ENCODE measurements around the gene SPIRE2.
"Not testable (repeated sequence)": the region's sequence is repeated elsewhere in the genome, so short reads cannot be mapped to it uniquely, and the experiment has no call there.

SPIRE2 gene

DNA sequence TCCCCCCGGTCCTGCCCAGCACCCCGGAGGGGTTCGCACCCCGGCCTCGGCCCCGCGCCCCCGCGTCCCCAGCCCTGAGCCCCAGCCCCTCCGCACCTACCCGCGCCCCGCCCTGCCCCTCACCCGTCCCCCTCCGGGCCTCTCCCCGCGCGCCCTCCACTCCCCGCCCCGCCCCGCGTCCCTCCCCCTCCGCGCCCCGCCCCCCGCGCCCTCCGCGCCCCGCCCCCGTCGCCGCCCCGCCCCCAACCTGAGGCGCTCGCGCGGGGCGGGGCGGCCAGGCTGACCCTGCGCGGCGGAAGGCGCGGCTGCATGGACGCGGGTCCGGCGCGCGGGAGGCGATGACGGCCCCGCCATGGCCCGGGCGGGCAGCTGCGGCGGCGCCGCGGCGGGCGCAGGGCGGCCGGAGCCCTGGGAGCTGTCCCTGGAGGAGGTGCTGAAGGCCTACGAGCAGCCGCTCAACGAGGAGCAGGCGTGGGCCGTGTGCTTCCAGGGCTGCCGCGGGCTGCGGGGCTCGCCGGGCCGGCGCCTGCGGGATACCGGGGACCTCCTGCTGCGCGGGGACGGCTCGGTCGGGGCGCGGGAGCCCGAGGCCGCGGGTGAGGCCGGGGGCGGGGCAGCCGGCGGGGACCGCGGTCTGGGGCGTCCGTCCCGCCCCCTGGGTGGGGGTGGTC is at the start of gene SPIRE2:
Gene SPIRE2 (plus strand): TSS at position 277 of the 671 bp plus-strand sequence. CDS start 76 bp downstream, at position 353.
- DNase-seq (ENCODE audit: low spot score), result peak; percentile 68

- no peak for DNase-seq (ENCODE audit: low spot score)
Measured at GRCh38 chr16:89779231-89779908, 48.9 kb upstream of the SPIRE2 start.

GRCh38 chr16:89779909-89780305 is 48.4 kb upstream of the SPIRE2 start:
- no peak for DNase-seq (ENCODE audit: low spot score)

DNA sequence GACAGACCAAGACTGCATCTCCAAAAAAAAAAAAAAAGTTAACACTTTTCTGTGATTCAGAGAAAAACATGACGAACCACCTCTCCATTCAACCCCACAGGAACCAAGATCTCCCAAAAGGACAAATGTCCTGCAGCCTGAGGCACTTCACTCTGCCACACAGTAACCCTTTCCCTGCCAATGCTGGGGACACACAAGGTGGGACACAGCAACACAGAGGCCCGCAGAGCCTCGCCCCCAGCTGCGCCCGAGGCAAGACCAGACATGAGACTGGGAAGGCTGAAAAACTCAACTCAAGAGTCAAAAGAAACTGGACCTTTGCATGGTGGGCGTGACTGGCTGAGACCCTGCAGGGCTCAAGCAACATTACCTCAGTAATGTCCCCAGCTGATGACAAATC is 45.8 kb upstream of the SPIRE2 start:
- no peak for DNase-seq (ENCODE audit: low spot score)

- DNase-seq (ENCODE audit: low spot score), result not testable (repeated sequence)
Measured at GRCh38 chr16:89783952-89784351, 44.3 kb upstream of the SPIRE2 start.

- DNase-seq (ENCODE audit: low spot score), result no peak
Measured at GRCh38 chr16:89784406-89784805, 43.9 kb upstream of the SPIRE2 start.

DNA sequence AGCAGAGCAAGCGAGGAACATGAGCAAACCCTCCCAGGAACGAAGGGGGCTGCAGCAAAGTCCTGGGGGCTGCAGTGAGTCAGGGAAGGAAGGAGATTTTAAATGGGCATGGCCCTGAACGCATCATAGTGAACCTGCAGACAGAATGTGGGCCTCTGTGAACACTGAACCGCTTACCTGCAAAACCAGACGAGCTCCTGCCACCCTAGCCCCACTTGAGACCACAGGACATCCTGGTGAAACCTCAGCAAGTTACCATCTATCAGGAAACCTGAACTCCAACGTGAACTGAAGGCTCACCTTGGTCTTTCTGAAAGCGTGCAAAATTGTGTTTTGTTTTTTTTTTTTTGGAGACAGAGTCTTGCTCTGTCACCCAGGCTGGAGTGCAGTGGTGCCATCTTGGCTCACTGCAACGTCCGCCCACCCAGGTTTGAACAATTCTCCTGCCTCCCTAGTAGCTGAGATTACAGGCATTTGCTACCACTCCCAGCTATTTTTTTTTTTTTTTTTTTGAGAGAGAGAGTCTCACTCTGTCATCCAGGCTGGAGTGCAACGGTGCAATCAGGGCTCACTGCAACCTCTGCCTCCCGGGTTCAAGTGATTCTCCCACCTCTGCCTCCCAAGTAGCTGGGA is 42.6 kb upstream of the SPIRE2 start:
- no peak for DNase-seq (ENCODE audit: low spot score)

DNA sequence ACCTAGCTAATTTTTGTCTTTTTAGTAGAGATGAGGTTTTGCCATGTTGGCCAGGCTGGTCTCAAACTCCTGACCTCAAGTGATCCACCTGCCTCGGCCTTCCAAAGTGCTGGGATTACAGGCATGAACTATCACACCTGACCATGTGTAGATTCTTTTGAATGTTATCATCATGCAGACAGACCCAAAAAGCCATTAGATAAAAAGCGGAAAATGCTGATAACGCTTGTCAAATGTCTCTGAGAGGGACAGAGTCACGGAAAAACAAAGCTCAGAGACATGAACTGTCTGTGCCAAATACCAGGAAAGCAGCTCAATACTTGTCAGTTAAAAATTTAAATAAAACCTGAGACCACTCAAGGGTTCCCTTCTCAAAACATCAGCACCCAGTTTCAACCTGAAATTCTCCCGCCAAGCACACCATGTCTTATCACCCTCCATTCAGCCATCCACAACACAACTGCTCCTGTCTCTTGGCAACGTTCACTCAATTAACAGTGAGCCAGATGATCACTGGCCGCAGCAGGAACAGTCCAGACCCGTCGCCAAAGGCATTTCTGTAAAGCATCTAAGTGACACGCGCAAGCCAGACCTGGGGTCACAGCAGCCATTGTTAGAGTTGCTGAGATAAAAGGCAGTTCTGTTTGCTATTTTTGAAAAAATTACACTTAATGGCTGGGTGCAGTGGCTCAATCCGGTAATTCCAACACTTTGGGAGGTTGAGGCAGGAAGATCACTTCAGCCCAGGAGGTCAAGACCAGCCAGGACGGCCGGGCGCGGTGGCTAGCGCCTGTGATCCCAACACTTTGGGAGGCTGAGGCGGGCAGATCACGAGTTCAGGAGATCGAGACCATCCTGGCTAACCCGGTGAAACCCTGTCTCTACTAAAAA is 41.6 kb upstream of the SPIRE2 start:
- DNase-seq (ENCODE audit: low spot score), result no peak

DNA sequence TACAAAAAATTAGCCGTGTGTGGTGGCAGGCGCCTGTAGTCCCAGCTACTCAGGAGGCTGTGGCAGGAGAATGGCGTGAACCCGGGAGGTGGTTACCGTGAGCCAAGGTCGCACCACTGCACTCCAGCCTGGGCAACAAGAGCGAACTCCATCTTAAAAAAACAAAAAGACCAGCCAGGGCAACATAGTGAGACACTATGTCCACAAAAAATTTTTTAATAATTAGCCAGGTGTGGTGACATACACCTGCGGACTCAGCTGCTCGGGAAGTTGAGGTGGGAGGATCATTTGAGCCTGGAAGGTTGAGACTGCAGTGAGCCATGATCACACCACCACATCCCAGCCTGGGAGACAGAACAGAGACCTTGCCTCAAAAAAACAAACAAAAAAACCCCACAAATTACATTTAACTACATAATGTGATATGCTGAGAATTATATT is 40.9 kb upstream of the SPIRE2 start:
- no peak for DNase-seq (ENCODE audit: low spot score)

- DNase-seq (ENCODE audit: low spot score), result no peak
Measured at GRCh38 chr16:89791278-89791995, 36.8 kb upstream of the SPIRE2 start.

- not testable (repeated sequence) for DNase-seq (ENCODE audit: low spot score)
Measured at GRCh38 chr16:89793092-89793491, 35.2 kb upstream of the SPIRE2 start.

DNA sequence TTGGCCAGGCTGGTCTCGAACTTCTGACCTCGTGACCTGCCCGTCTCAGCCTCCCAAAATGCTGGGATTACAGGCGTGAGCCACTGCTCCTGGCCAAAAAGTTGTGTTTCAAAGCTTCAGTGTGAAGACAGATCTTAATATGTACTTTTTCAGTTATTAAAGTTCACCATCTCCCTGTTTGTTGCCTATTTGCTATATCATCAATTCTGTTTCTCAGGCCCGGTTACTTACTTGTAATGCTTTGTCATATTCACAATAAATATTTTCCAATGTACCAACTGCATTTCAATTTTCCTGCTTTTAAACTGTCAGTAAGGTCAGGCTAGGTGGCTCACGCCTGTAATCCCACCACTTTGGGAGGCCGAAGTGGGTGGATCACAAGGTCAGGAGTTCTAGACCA is 34.3 kb upstream of the SPIRE2 start:
- DNase-seq (ENCODE audit: low spot score), result no peak

- no peak for DNase-seq (ENCODE audit: low spot score)
Measured at GRCh38 chr16:89795676-89796075, 32.6 kb upstream of the SPIRE2 start.

DNA sequence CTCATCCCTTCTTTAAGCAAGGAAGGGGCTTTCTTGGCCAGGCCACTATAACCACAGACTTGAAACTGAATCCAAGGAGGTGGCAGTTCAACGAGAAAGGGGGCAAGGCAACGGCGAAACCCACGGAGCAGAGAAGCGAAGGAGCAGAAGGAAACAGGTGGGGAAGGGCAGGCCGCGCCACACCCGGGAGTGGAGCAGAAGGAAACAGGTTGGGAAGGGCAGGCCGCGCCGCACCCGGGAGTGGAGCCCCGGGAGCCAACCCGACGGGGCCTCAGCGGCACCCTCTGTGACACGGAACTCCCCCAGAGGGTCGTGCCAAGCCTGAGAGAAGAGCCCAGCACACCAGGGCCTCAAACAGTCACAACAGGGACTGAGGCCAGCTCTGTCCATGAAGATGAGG is 32.2 kb upstream of the SPIRE2 start:
- no peak for DNase-seq (ENCODE audit: low spot score)

GRCh38 chr16:89798126-89798525 is 30.1 kb upstream of the SPIRE2 start:
- no peak for DNase-seq (ENCODE audit: low spot score)

- DNase-seq (ENCODE audit: low spot score), result no peak
Measured at GRCh38 chr16:89798832-89799370, 29.4 kb upstream of the SPIRE2 start.

DNA sequence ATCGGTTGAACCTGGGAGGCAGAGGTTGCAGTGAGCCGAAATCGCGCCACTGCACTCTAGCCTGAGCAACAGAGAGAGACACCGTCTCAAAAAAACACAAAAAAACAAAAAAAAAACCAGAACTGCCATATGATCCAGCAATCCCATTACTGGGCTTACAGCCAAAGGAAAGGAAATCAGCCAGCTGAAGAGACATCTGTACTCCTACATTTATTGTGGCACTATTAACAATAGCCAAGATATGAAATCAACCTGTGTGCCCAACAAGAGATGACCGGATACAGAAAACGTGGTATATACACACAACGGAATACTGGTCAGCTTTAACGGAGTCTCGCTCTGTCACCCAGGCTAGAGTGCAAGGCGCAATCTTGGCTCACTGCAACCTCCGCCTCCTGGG is 26.5 kb upstream of the SPIRE2 start:
- DNase-seq (ENCODE audit: low spot score), result no peak

- no peak for DNase-seq (ENCODE audit: low spot score)
Measured at GRCh38 chr16:89805136-89805905, 23.0 kb upstream of the SPIRE2 start.

GRCh38 chr16:89806589-89807193 is 21.6 kb upstream of the SPIRE2 start:
- DNase-seq (ENCODE audit: low spot score), result not testable (repeated sequence)

DNA sequence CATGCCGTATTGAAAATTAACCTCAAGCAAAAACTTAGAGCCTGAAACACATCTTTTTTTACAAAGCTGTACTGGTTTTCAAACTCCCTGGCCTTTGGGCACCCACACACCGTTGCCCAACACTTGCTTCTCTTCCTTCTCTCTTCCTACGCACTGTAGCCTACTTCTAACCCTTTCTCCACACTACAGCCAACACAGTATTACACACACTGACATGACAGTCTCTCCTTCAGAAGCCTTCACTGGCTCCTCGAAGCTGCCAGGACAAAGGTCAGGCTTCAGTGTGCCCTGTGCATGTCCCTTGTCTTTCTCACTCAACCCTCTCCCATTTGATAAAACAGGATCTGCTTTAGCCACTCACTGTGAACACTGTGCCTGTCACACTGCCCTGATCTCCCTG is 19.8 kb upstream of the SPIRE2 start:
- no peak for DNase-seq (ENCODE audit: low spot score)

Measured in HuH-7.5 (cell line).